ENCODE results near the gene DPEP2.
A peak's percentile ranks its signal among the peaks of the same experiment; 100 is the strongest.
"Not testable (repeated sequence)": the region's sequence is repeated elsewhere in the genome, so short reads cannot be mapped to it uniquely, and the experiment has no call there.

The DPEP2 gene

DNA sequence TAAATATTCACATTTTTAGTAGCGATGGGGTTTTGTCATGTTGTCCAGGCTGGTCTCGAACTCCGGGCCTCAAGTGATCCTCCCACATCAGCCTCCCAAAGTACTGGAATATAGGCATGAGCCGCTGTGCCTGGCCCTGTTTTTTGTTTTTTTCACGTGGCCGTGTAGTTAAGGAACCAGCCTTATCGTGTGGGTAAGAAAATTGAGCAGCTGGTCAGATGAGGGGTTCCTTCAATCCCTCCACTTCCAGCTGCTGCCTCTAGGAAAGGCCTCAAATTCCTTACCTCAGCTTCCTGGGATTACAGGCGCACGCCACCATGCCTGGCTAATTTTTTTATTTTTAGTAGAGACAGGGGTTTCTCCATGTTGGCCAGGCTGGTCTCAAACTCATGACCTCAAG lies 5.9 kb upstream of the DPEP2 start:
- DNase-seq = no peak

DNA sequence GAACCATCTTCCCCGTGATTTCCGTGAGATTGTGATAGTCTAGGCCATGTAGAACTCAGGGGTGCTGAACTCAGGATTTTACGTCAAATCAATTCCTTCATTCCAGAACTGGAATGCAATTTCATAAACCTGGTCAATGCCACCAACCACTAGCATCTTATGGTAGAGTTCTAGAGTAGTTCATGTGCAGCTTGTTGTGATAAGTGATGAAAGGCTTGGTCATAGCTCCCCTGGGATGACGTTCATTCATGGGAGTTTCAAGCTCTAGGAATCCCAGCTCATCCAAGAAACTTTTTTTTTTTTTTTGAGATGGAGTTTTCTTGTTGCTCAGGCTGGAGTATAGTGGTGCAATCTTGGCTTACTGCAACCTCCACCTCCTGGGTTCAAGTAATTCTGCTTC lies 3.7 kb upstream of the DPEP2 start:
- no peak for DNase-seq

DNA sequence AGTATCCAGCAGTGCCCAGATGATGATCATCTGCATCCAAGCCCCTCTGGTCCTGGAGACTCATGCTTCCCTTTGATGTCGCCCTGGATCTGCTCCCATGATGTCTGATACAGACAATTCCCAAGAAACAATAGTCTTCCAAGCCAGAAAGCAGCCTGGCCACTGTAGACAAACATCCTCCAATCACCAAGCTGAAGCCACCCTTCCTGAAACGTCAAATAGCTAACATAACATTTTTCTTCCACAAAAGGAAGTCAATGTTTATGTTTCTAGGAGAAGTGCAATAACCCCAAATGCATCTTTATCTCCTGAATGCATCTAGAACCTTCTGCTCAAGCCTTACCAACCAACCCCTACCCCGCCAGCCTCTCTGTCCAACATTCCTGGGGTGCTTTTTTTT lies 1.2 kb upstream of the DPEP2 start:
- peak in 1 of 2 donors; percentile 14 for DNase-seq

DNA sequence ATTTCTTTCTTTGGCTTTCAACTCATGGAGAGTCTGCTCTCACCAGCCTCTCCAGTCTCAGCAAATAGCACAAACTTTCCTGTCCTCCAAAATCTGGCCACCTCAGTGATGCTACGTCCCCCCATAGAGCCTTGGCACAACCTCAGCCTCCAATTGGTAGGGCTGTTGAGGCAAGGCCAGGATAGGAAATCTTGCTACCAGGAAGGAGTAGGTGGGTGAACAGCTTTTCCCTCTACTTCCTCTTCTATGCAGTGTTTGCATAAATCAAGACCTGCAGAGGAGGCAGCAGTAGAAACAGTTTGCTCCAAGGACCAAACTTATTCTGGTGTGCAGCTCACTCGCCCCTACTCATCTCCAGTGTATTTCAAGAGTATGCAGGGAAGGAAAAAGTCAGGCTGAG lies 701 bp upstream of the DPEP2 start:
- peak in 1 of 2 donors; percentile 15 for DNase-seq

DNA sequence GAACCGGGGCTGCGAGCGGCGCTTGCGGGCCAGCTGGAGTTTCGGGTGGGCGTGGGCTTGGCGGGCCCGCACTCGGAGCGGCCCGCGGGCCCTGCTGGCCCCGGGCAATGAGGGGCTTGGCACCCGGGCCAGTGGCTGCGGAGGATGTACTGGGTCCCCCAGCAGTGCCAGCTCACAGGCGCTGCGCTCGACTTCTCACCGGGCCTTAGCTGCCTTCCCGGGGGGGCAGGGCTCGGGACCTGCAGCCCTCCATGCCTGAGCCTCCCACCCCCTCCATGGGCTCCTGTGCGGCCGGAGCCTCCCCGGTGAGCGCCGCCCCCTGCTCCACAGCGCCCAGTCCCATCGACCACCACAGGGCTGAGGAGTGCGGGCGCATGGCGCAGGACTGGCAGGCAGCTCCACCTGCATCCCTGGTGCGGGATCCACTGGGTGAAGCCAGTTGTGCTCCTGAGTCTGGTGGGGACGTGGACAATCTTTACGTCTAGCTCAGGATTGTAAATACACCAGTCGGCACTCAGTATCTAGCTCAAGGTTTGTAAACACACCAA lies 979 bp downstream of the DPEP2 start:
- not testable (repeated sequence) for DNase-seq

DNA sequence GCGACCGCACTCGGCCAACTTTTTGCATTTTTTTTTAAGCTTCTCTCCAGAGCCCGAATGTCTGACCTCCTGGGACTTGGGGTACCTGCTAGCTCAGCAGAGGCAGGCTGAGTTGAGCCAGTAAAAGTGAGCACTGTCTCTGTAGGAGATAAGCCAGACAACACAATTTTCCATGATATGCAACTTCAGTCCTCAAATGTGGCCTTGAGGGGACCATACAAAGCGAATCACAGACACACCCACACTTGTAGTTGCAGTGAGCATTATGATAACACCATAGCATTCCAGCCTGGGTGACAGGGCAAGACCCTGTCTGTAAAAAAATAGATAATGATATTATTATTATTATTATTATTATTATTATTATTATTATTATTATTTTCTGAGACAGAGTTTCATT lies 2.6 kb downstream of the DPEP2 start:
- DNase-seq = no peak

DNA sequence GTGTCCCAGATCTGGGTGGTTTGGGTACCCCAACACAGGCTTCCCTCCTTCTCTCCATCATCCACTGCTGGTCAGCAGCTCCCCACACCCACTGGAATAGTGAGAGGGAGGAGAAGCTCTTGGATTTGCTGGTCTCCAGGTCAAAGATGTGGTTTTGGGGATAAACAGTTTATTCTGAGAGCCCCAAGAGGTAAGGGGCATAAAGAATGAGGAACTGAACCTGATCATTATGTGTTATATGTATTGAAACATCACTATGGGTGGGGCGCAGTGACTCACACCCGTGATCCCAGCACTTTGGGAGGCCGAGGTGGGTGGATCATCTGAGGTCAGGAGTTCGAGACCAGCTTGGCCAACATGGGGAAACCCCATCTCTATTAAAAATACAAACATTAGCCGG lies 3.9 kb downstream of the DPEP2 start:
- DNase-seq = peak in 1 of 2 donors; percentile 23

DNA sequence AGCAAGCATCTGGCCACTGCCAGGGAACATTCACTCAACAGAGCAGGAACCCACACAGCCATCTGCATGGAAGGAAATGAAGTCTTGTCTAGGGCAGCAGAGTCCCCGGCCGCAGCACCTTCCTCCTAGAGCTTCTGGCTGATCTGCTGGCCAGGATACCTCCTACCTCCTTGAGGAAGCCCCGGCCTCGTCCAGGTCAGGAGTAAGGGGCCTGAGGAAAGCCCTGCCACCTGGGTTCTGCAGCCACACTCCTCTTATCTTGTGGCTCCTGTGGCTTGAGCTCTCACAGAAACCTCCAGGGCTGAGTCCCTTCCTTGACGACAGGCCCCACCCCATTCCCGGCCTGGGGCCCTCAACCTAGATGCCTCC lies 5.3 kb downstream of the DPEP2 start:
- not testable (repeated sequence) for DNase-seq

DNA sequence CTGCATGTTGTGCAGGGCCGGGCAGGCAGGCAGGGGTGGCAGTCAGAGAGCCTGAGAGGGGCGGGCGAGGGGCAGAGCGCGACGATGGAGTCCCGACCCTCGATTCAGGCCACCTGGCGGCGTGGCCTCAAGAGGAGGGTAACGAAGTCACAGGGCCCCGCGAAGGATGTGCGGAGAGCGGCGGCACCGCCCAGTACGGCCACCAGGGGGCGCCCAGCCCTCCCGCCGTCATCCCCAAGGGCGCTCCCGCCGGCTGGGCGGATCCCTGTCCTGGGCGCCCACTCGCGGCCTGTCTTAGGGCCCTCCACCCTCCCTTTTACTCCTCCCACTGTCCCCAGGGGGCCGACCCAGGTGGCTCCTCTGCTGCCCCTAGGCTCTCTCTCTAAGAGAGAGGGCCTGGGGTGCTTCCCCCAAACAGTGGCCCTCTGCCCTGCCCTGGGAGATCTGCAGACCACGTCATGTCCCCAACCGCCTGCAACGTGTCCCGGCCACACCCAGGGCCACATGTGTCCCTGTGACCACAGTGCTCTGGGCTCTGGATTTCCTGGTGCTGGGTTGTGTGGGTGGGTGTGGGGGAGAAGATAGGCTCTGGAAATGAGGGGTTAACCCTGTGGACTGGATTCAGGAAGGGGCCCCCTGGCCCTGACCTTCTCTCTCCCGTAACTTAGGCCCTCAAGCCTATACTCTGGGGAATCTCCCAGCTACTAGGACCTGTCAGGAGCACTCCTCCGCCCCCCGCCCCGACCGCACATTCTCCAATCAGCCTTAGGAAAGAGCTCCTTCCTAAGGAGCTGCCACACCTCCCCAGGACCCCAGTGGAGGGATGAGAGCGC lies 5.9 kb downstream of the DPEP2 start:
- DNase-seq = peak; percentile 62 to 75

DNA sequence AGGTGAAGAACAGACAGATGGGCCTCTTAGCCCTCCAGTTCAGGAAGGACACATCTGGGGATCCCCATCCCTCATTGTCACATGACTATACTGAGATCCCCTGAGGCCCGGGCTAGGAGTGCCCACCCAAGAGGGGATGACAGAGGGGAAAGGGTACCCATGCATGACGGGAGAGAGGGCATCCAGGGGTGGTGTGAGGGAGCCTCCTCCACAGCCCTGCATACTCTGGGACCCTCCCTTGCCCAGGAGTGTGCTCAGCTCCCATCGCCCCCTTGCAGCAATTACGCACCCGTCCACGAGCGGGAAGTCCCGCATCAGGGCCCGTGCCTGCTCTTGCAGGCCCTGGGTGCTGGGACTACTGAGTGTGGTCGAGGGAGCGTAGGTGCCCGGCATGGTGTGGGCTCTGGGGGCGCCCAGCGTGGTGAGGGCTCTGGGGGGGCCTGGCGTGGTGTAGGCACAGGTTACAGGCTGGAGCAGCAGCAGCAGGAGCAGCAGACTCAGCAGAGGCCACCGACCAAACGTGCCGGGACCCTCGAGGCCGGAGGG lies 6.5 kb downstream of the DPEP2 start:
- no peak for DNase-seq

DNA sequence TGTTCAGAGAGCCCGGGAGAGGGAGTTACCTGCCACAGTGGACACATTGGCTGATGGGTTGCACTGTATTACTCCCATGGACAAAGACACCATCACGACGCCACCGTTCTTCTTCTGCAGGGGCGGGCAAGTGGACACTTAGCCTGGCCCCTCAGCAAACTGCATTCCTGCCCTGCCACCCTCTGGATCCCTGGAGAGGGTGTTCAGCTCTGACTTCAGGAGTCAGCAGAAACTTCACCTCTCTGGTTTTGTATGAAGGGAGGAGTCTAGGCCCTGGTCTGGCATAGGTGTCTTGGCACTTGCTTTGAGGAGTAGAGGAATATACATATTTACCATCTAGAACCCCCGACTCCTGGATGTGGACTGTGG lies 9.3 kb downstream of the DPEP2 start:
- DNase-seq = no peak

DNA sequence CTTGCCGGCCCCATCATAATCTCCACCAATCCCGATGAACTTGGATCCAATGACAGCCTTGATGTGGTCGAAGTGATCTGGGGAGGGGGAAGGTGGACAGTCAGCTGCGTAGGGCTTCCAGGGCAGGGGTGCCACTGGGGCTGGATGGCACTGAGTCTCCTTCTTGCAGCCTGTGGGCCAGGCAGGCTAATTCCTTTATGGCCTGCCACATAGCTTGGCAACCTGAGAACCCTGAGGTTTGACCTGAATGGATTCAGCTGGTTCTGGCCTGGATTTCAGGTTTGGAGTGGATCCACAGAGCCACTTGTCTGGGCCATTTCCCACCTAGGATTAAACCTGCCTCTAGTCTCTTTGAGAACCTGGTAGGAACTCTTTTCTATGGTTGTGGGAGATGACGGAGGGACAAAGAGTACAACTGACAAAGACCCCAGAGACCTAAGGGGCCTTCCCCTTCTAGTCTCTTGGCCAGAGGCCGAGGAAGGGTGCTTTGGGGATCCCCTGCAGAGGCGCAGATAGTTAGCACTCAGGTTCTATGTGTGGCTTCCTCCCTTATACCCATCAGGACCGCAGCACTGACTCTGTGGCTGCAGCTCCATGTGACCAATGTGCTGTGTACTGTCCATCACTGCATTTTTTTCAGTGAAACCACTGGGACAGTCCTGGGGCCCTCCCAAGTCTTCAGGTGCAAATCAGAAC lies 9.8 kb downstream of the DPEP2 start:
- no peak for DNase-seq

DNA sequence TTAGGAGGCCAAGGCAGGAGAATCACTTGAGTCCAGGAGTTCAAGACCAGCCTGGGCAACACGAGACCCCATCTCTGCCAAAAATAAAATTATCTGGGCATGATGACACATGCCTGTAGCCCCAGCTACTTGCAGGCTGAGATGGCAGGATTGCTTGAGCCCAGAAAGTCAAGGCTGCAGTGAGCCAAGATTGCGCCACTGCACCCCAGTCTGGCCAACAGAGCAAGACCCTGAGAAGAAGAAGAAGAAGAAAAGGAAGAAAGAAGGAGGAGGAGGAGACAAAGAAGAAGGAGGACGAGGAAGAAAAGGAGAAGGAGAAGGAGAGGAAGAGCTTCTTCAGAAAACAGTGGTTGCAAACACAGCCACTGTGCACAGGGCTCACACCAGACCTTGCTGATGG lies 10.6 kb downstream of the DPEP2 start:
- DNase-seq = no peak

DNA sequence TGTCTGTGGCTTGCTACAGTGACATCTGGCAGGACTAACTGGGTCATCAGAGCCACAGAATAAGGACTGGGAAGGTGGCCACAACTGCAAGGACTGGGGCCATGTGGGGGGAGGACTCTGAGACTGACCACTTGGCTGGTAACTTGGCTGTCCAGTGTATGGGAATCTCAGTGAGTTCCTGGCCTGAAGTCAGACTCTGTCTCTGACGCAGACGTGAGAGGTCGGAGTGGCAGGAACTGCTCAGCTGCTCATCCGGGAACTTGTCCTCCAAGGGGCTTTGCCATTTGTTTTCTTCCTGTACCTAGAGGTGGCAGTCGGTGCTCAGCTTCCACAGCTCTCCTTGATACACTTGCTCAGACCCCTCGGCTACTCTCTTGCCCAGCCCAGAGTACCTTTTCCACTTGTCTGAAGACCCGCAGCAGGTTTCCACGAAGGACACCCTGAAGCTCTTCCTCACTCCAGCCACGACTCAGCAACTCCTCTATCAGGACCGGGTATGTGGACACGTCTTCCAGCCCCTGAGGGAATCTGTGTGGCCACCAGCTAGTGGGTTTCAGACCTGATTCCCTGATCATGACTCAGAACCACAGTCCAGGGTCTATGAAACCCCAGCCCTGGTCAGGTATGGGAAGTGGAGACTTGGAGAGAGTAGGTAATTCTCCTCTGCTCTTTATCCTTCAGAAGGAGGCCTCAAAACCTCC lies 11.7 kb downstream of the DPEP2 start:
- no peak for DNase-seq

DNA sequence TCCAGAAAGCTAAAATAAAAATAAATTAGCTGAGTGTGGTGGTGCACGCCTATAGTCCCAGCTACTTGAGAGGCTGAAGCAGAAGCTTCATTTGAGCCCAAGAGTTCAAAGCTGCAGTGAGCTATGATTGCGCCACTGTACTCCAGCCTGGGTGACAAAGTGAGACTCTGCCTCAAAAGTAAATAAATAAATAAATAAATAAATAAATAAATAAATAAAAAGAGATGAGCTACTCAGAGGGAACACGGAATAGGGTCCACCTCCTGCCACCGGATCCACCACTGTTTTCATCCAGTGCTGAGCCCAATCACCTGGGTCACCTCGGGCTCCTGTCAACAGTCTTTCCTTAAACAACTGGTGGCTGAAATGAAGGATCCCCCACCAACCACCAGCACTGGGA lies 12.3 kb downstream of the DPEP2 start:
- no peak for DNase-seq

DNA sequence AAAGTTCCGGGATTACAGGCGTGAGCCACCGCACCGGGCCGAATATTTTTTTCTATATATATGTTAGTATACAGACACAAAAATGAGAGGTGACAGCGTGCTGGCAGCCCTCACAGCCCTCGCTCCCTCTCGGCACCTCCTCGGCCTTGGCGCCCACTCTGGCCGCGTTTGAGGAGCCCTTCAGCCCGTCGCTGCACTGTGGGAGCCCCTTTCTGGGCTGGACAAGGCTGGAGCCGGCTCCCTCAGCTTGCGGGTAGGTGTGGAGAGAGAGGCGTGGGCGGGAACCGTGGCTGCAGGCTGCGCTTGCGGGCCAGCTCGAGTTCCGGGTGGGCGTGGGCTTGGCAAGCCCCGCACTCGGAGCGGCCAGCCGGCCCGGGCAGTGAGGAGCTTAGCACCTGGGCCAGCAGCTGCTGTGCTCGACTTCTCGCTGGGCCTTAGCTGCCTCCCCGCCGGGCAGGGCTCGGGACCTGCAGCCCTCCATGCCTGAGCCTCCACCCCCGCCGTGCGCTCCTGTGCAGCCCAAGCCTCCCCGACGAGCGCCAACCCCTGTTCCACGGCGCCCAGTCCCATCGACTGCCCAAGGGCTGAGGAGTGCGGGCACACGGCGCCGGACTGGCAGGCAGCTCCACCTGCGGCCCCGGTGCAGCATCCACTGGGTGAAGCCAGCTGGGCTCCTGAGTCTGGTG lies 17.1 kb downstream of the DPEP2 start:
- DNase-seq = no peak

DNA sequence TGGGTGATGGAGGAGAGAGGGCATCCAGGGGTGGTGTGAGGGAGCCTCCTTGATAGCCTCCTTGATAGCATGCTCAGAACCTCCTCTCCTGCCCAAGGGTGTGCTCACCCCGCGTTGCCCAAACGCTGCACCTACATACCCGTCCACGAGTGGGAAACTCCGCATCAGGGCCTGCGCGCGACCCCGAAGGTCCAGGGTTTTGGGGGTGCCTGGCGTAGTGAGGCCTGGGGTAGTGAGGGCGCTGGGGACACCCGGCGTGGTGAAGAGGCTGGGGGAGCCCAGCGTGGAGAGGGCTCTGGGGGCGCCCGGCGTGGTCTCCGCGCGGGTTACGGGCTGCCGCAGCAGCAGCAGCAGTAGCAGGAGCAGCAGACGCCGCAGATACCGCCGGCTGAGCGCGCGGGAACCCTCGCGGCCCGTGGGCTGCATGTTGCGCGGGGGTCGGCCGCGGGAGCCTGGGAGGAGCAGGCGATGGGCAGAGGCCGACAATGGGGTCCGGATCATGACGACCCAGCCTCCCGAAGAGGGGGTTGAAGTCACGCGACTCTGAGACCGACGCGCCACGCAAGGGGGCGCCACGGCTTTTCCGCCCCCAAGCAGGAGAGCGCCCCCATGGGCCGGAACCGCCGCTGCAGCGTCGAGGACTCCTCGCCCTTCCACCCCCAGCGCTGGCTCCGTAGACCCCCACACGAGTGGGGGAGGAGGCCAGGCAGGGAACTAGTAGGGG lies 19.2 kb downstream of the DPEP2 start, which contains the start of gene DPEP3:
DPEP3 (minus strand) TSS at position 545 of the 724 bp plus-strand sequence; CDS start at position 426, 119 bp downstream.
- peak in 1 of 2 donors; percentile 57 for DNase-seq

DNA sequence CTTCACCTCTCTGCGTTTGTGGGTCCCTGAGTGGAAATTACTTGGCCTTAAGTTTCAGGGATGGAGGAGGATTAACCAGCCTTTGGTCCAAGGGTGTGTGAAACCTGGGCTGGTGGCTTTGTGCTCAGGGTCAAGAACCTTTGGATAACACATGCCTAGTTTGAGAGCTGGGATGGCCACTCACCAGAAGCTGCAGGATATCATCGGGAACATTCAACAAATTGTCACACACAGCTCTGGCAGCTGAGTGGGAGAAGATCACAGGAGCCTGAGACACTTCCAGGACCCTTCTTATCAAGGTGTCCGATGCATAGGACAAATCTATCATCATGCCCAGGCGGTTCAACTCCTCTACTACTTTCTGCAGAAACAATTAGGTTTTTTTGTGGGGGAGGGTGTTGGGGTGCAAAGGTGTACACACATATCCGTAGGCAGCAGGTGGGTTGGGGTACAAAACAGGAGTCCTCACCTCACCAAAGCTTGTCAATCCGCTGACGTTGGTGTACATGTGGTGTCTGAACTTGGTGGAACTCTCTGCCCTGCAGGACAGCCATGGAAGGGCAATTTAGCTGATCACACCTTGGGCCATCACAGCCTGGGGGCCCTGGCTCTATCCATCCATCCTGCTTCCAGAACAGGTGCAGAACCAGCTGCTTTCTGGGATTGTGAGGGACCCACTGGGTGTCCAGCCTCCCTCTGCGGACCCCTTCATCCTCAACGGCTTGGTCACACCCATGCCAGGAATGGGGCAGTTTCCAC lies 21.6 kb downstream of the DPEP2 start:
- no peak for DNase-seq

DNA sequence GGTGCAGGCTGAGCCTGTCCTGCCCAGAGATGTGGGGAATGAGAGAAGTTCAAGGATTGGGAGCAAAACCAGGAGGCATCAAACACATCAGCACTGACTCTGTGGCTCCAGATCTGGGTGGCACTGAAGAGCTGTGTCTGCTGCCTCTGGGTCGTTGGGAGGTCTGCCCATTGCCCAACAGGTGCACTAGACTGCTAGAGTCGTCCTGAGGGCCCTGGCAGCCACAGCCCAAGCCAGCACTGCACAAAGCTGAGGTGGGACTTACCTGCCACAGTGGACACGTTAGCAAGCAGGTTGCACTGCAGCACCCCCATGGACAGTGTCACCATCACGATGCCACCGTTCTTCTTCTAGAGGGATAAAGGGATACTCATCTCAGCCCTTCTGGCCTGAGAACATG lies 22.3 kb downstream of the DPEP2 start:
- no peak for DNase-seq

DNA sequence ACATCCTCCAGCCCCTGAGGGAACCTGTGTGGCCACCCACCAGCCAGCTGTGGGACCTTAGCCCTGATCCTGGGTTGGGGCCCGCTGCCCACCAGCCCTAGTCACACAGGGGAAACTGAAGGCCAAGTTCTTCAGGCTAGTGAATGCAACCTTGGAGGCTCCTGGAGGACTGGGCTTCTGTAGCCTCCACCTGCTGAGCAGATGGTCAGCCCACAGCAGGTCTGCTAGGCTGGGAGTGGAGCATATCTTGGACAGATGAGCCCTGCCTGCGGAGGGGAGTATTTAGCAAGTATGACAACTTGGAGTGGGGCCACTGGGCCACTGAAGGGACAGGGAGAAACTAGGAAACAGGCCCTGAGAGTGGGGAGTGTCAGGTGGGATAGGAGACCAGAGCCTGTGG lies 23.1 kb downstream of the DPEP2 start:
- DNase-seq = no peak
